Endothelial cell of umbilical vein (primary cell): ENCODE results near the gene GNAZ. TPM values are rescaled to one million over a fixed set of nuclear protein-coding genes. Genes with fewer than 3 reads are reported as not detected.

Source experiments
- BruUV-seq: library from RNA; stranded (reverse); fragments of 400-500 nt; replicated peaks from 2 replicates; lab custom pipeline; 2021; lab: Mats Ljungman, UMichigan
- CTCF ChIA-PET: fragments of 300-600, 350-600 bp; sonication (Branson Sonifier 250); formaldehyde crosslinking; loops from one replicate; lab custom pipeline; 2021; ENCODE audit warnings: antibody characterized with exemption, inconsistent platforms; lab: Charles Lee
- POLR2A ChIA-PET: fragments of 300-600, 350-600 bp; sonication (Branson Sonifier 250); formaldehyde crosslinking; loops from one replicate; lab custom pipeline; 2021; ENCODE audit warnings: antibody characterized with exemption, inconsistent platforms; lab: Charles Lee
- DNase-seq: peaks from one replicate; pipeline ENCODE4 v3.0.0-alpha.2; 2011; ENCODE audit warnings: low read depth, low spot score
- FAIRE-seq: peaks from 2 replicates; lab custom pipeline; 2011; peaks lifted over from hg19 to GRCh38; lab: Jason Lieb, UNC
- H2AFZ ChIP-seq: 2 replicates; pipeline ENCODE4 v1.6.0; 2012; ENCODE audit warnings: low read depth, low read length, control low read depth, inconsistent platforms
- H3K27ac ChIP-seq: 2 replicates; pipeline ENCODE4 v1.5.1; 2011; ENCODE audit warnings: low read depth, mild to moderate bottlenecking, control low read depth, low read length, moderate library complexity; ENCODE audit not compliant: insufficient read depth
- H3K27me3 ChIP-seq, 2 experiments: 2 replicates each; pipeline versions ENCODE4 v1.6.0 to v1.6.1; 2011; ENCODE audit warnings: low read length in 2 of 2, mixed read lengths in 1 of 2; ENCODE audit not compliant: control insufficient read depth in 2 of 2, insufficient read depth in 2 of 2
- H3K36me3 ChIP-seq, 2 experiments: 2 replicates in 1 of 2; 3 replicates in 1 of 2; pipeline ENCODE4 v1.5.1; 2011; ENCODE audit warnings: low read length in 2 of 2, mild to moderate bottlenecking in 1 of 2, moderate library complexity in 1 of 2; ENCODE audit not compliant: control insufficient read depth in 2 of 2, insufficient read depth in 2 of 2; ENCODE audit errors: extremely low read depth in 1 of 2
- H3K4me1 ChIP-seq: 3 replicates; pipeline ENCODE4 v1.5.1; 2011; ENCODE audit warnings: mild to moderate bottlenecking, low read length; ENCODE audit not compliant: control insufficient read depth, insufficient read depth; ENCODE audit errors: extremely low read depth
- H3K4me2 ChIP-seq: 2 replicates; pipeline ENCODE4 v1.6.1; 2011; ENCODE audit warnings: low read length, control low read depth, mixed read lengths; ENCODE audit not compliant: insufficient read depth
- H3K4me3 ChIP-seq, 3 experiments: fragments of 200-600 bp in 1 of 3; sonication (generic), shearing (Covaris generic) in 1 of 3; replicated peaks in 1 of 3; 2 replicates each; pipeline ENCODE4 v1.5.1; 2011 to 2016; ENCODE audit warnings: control low read depth in 3 of 3, low read length in 3 of 3, mild to moderate bottlenecking in 2 of 3, inconsistent platforms in 1 of 3, low read depth in 1 of 3, moderate library complexity in 1 of 3; ENCODE audit not compliant: insufficient read depth in 1 of 3
- H3K79me2 ChIP-seq: 2 replicates; pipeline ENCODE4 v1.6.0; 2012; ENCODE audit warnings: low read length, inconsistent platforms; ENCODE audit not compliant: control insufficient read depth, insufficient read depth
- H3K9ac ChIP-seq: replicated peaks from 2 replicates; pipeline ENCODE3; 2011; ENCODE audit warnings: low read length, control low read depth; ENCODE audit not compliant: insufficient read depth; ENCODE audit errors: extremely low read depth
- H3K9me1 ChIP-seq: replicated peaks from 3 replicates; pipeline ENCODE4 v1.6.0; 2011; ENCODE audit warnings: mild to moderate bottlenecking, low read length; ENCODE audit not compliant: control insufficient read depth, insufficient read depth; ENCODE audit errors: extremely low read depth
- H3K9me3 ChIP-seq: replicated peaks from 2 replicates; pipeline ENCODE4 v1.5.1; 2012; ENCODE audit warnings: low read length, inconsistent platforms; ENCODE audit not compliant: control insufficient read depth, insufficient read depth
- H4K20me1 ChIP-seq: replicated peaks from 2 replicates; pipeline ENCODE3; 2011; ENCODE audit warnings: mild to moderate bottlenecking, low read length; ENCODE audit not compliant: control insufficient read depth, insufficient read depth; ENCODE audit errors: extremely low read depth
- CTCF ChIP-seq, 2 donors: IDR thresholded peaks; 1 replicate in 1 of 2; 2 replicates in 1 of 2; pipeline ENCODE4 v1.5.1; 2011; ENCODE audit warnings: low read length in 2 of 2, mild to moderate bottlenecking in 2 of 2, moderate library complexity in 2 of 2, control low read depth in 1 of 2, inconsistent platforms in 1 of 2, low read depth in 1 of 2; ENCODE audit not compliant: insufficient read depth in 1 of 2; ENCODE audit errors: extremely low read depth in 1 of 2
- EZH2 ChIP-seq: IDR thresholded peaks from 2 replicates; pipeline ENCODE4 v1.6.1; 2012; ENCODE audit warnings: borderline replicate concordance, low read depth, mild to moderate bottlenecking, moderate library complexity, low read length, inconsistent platforms; ENCODE audit not compliant: severe bottlenecking
- FOS ChIP-seq: IDR thresholded peaks from 2 replicates; pipeline ENCODE4 v1.6.1; 2011; ENCODE audit warnings: mild to moderate bottlenecking, low read length, moderate library complexity, borderline replicate concordance; ENCODE audit not compliant: insufficient read depth
- GATA2 ChIP-seq: IDR thresholded peaks from 2 replicates; pipeline ENCODE4 v1.7.0; 2011; ENCODE audit warnings: low read depth, mild to moderate bottlenecking, moderate library complexity, mixed read lengths, low read length; ENCODE audit not compliant: insufficient read length, insufficient read depth
- JUN ChIP-seq: IDR thresholded peaks from 2 replicates; pipeline ENCODE4 v1.6.1; 2011; ENCODE audit warnings: borderline replicate concordance, low read depth; ENCODE audit not compliant: insufficient read length, insufficient read depth
- MAX ChIP-seq: IDR thresholded peaks from 2 replicates; pipeline ENCODE4 v1.6.1; 2011; ENCODE audit not compliant: insufficient read depth, insufficient read length
- MYC ChIP-seq: IDR thresholded peaks from one replicate; pipeline ENCODE4 v1.6.1; 2011; ENCODE audit warnings: mild to moderate bottlenecking, low read depth, low read length
- POLR2A ChIP-seq: IDR thresholded peaks from 2 replicates; pipeline ENCODE4 v1.6.1; 2012; ENCODE audit warnings: low read depth, mild to moderate bottlenecking, control low read depth, low read length
- POLR2AphosphoS5 ChIP-seq: IDR thresholded peaks from 2 replicates; pipeline ENCODE4 v1.6.1; 2012; ENCODE audit warnings: low read depth, mild to moderate bottlenecking, control low read depth, low read length, moderate library complexity; ENCODE audit not compliant: insufficient read depth
- dilution Hi-C: fragments of 300-500 bp; cut with MboI; formaldehyde crosslinking; loops from one replicate; pipeline ENCODE4 v1.15.0; 2019; ENCODE audit warnings: low sequenced_read_pairs; ENCODE audit not compliant: extremely low pct_ligation_motif_present
- intact Hi-C: fragments of 100-400 bp; cut with micrococcal nuclease; formaldehyde crosslinking; loops from one replicate; pipeline ENCODE4 v1.10.0; 2022
- polyA plus RNA-seq, 4 experiments: library from polyadenylated mRNA; depleted of rRNA in 3 of 4; stranded (reverse) in 3 of 4; unstranded in 1 of 4; fragments of >200 nt; gene quantifications; 2 replicates each; pipeline versions ENCODE4 v1.2.1 to v1.2.3, GENCODE V29; 2011 to 2012; ENCODE audit warnings: missing spikeins in 1 of 4
- total RNA-seq: library from RNA; stranded (reverse); gene quantifications from 2 replicates; pipeline ENCODE4 v1.2.3, GENCODE V29; 2021

Gene GNAZ
- total and polyA plus RNA-seq, 2 donors (not counting 3 experiments of a cell fraction or from before 2014, with no cell fraction given): 0.44 to 0.86 TPM

- Histone ChIP-seq H3K9ac (no peak overlapping the region), H3K36me3 (no peaks in the 10 kb centered on the region), H4K20me1 (no peaks in the 10 kb centered on the region), H3K79me2 (no peaks in the 10 kb centered on the region), H3K27me3 (no peaks in the 10 kb centered on the region), H3K4me2 (no peak overlapping the region), H3K27ac (no peak overlapping the region), H3K9me3 (no peaks in the 10 kb centered on the region), H3K4me3 (no peak overlapping the region), H2AFZ (no peak overlapping the region), H3K9me1 (no peaks in the 10 kb centered on the region), H3K4me1 (no peaks in the 10 kb centered on the region)
- BruUV-seq: no TSS peak
- ChIA-PET CTCF (interaction anchor here (1.1 kb wide), 1 partner anchor 11 kb away, joined by 3 read pairs; no protein-coding TSS in a partner anchor), POLR2A (no interaction called here)
- intact Hi-C loops: no loop called here
- dilution Hi-C loops: no loop called here
- DNase-seq (no peak), FAIRE-seq (no peak)
- TF ChIP-seq MAX (no peak), EZH2 (no peak), JUN (no peak), FOS (no peak), POLR2AphosphoS5 (no peak), CTCF (IDR thresholded peaks at IDR 0.05; ENCODE audit: extremely low read depth in 1 of 2, insufficient read depth in 1 of 2, low read depth in 1 of 2, low read length in 2 of 2) (no peak), MYC (no peak), POLR2A (no peak), GATA2 (no peak)
Measured at GRCh38 chr22:23097412-23098229, 27.3 kb downstream of the GNAZ start.
